Measurements from ENCODE around the gene AIG1.
"Not testable (repeated sequence)": the region's sequence is repeated elsewhere in the genome, so short reads cannot be mapped to it uniquely, and the experiment has no call there.

Gene AIG1

GRCh38 chr6:143264379-143264778, 203.7 kb downstream of the AIG1 start:
- DNase-seq (ENCODE audit: low read depth in 3 of 3, low spot score in 1 of 3): no peak

- no peak for DNase-seq (ENCODE audit: low read depth in 3 of 3, low spot score in 1 of 3)
Measured at GRCh38 chr6:143264986-143265764, 204.5 kb downstream of the AIG1 start.

DNA sequence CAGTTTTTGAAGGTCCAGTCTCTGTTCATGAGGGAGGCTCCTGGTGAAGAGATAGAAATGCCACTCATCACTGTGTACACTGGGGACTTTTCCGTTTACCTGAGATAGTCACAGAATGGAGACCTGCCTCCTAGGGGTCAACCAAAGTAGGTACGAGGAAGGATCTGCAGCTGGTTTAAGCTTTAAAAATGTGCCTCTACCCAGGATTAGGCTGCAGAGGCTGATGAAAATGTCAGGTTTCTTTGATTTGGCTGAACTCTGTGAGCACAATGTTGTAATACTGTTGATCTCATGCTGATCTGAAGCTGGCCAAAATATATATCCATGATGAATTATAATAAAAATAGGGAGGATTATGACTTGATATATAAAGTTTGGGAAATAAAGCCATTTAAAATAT, 207.1 kb downstream of the AIG1 start:
- no peak for DNase-seq (ENCODE audit: low read depth in 3 of 3, low spot score in 1 of 3)

DNA sequence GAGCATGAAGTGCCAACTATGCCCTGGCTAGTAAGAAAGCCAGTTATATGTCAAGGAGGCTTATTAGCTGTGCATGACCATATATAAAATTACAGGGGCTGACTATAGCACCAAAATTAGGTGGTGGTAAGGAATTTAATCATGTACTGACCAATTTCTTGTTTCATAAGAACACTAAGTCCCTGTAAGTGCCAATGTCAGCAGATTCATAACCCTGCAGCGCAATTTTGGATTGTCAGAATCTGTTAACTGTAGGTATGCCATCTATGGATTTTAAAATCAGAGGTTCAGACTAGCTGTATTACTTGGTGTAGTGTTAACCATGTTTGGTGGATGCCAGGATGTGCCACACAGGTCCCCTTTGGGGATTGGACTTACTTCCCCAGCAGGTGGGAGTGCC, 207.8 kb downstream of the AIG1 start:
- DNase-seq (ENCODE audit: low read depth in 3 of 3, low spot score in 1 of 3): no peak

- no peak for DNase-seq (ENCODE audit: low read depth in 3 of 3, low spot score in 1 of 3)
Measured at GRCh38 chr6:143270026-143270425, 209.3 kb downstream of the AIG1 start.

DNA sequence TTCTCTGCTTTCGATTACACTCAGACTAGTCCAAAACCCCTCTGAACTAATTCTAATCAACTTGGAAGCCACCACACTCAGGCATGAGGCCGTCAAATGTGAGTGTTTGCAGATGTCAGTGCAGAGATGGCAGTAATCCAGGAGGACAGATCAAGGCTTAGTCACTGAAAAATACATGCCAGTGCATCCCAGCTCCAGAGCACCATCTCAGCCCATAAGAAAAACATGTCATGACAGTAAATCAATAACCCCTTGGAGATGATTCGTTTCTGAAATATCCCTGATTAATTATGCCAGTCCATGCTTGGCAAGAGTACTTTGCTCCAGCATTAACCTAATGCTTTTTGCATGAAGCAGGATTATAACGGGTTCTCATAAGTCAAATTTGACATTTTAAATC, 210.3 kb downstream of the AIG1 start:
- DNase-seq (ENCODE audit: low read depth in 3 of 3, low spot score in 1 of 3): no peak

DNA sequence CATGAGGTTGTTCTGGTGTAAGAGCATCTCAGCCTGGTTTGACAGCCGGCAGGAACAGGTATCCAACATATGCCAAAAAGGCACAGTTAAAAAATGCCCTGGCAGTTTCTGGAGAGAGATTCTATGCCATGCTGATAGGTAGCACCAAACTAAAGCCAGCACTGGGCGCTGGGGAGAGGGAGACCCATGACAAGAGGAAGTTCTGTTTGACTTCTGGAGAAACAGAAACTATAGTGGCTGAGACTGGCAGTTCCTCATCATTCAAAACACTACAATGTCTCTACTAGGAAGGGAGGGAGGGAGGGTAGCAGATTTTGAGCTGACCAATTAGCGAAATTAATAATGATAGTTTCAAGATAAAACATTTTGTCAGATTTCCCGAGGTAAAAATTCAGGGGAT, 215.7 kb downstream of the AIG1 start:
- no peak for DNase-seq (ENCODE audit: low read depth in 3 of 3, low spot score in 1 of 3)

DNA sequence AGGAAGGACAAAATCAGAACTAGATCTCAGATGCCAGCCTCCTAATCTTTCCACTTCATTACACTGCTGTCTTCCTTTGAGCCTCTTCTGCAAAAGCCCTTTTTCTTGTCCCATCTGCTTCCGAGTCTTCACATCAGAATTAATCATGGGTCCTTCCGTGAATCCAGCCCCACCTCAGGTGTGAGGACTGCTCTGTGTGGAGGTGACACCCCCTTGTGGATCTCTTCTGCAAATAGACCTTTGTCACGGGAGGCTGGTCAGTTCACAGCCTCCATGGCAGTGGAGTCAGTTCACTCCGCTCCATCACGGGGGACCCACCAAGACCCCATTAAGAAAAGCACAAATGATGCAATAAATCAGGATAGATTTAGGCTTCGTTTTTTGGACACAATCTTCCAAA, 218.7 kb downstream of the AIG1 start:
- DNase-seq (ENCODE audit: low read depth in 3 of 3, low spot score in 1 of 3): no peak

GRCh38 chr6:143283887-143284645, 223.4 kb downstream of the AIG1 start:
- no peak for DNase-seq (ENCODE audit: low read depth in 3 of 3, low spot score in 1 of 3)

DNA sequence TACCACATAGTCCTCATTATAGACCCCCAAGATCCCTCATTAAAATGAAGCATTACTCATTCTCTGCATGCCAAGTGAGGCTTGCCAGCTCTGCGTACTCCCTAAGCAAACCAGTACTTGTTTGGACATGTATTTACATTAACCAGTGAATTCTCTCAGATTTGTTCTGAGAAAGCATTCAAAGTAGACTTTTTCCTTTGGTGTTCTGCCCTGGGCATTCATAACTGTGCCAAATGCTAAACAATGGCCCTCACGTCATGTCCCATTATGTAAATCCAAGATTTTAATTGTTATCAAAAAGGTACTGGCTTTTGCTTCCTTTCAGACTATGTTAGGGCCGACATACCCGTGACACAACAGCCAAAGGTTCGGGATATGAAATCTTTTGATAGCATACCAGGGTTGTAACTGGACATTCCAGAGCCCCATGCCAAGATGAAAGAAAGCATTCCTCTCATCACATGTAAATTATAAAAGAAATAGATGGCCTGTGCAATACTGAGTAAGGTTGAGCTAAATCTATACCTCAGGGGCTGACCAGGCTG, 225.6 kb downstream of the AIG1 start:
- no peak for DNase-seq (ENCODE audit: low read depth in 3 of 3, low spot score in 1 of 3)

GRCh38 chr6:143288923-143289322, 228.2 kb downstream of the AIG1 start:
- no peak for DNase-seq (ENCODE audit: low read depth in 3 of 3, low spot score in 1 of 3)

- DNase-seq (ENCODE audit: low read depth in 3 of 3, low spot score in 1 of 3): no peak
Measured at GRCh38 chr6:143290206-143290605, 229.5 kb downstream of the AIG1 start.

DNA sequence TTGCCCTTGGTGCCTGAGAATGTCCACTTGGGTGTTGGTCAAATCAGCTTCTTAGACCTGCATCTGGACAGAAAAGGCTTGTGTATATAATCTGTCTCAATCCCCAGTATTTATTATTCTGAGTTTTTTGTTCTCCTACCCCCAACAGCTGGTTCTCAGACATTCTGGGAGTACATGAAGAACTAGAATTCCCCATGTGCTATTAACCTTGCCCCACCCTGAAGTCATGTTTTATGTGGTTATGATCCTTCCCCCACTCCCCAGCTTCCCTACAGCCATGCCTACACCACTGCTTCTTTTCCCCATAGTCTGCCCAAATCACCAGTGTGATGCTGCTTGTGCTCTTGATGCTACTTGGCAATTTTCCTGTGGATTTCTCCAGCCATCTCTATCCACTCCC, 232.8 kb downstream of the AIG1 start:
- no peak for DNase-seq (ENCODE audit: low read depth in 3 of 3, low spot score in 1 of 3)

DNA sequence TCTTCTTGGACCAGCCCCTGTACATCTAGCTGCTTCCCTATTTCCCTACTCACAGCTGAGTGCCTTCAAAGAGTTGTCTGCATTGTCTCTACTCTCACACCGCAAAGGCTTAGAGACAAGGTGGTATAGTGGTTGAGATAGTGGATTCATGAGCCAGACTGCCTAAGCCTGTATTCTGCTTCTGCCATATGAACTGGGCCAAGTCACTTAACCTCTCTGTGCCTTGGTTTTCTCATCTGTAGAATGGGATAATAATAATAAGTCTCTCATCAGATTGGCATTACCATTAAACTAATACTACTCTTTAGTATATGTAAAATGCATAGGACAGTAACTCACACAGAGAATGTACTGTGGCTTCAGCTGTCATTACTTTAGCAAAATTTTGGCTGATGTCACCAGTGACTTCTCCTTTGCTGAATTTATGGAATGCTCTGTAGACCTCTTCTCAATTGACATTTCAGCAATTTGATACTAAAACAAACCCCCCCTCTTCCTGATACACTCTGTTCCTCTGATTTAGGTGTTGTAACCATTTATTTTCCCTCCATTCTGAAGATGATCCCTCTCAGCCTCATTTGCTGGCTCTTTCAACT, 233.7 kb downstream of the AIG1 start:
- no peak for DNase-seq (ENCODE audit: low read depth in 3 of 3, low spot score in 1 of 3)

DNA sequence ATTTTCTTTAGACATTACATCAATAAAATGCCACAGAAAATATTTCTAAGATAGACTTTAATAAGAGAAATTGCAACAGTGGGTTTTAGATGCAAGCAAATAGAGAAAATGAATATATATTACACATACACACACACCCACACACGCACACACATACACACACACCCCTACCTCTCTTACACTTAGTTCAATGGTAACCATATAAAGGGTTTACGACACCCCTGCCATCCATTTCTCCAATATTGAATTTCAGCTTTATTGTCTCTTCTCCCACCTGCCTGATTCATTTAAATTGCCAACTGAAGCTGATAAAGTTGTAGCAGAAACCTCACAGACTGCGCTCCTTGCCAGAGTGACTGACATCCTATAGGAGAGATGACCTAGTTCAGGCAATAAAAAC, 235.2 kb downstream of the AIG1 start:
- DNase-seq (ENCODE audit: low read depth in 3 of 3, low spot score in 1 of 3): no peak

DNA sequence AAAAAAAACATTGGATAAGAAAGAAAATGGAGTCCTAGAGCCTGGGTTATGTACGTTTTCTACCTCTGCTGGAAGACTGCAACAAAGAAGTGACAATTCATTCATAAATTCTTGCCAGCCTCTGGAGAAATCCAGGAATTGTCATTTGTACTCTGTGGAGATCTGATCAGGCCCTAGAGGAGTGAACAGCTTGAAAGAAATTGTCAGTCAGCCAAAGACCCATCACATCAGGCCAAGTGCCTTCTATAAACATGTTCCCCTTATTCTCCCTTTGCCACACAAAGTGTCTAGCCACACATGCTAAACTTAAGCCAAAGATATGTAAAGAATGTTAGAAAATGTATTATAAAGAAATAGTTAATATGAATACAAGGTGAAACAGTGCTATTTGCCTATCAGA, 237.4 kb downstream of the AIG1 start:
- no peak for DNase-seq (ENCODE audit: low read depth in 3 of 3, low spot score in 1 of 3)

DNA sequence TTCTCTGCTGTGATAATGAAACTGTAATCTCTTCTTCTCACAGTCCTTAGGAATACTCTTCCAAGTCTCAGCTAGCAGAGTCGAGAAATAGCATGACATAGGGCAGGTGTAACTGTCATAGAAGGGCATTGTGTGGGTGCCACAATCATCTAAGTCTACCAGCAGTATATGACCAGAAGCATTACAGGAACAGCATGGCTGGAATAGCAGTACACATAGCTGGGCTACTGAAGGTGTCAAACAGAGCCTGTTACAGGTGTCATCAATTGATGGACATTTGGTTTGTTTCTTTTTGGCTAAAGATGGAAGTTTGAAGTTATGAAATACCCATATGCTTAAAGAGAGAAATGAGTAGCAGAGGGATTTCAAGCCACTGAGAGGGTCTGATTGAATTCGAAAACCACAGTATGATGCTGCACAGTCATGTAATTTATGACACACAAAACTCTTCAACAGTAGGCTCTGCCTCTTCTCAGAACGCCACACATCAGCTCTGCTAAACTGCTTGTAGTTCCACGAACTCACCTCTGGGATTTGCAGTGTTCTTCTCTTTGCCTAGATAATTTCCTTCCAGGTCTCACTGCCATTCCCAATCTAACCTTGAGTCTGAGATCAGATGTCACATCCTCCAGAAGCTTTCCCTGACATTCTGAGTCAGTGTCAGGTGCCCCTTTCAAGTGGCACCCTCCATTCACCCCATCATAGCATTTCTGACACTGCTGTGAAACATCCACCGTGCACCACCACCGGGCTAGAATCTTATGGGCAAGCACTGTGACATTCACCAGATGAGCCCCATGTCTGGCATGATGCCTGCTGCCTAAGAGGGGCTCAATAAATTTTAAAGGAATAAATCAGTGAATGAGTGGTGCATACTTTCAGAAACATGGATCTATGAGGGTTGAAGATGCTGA, 238.8 kb downstream of the AIG1 start:
- DNase-seq (ENCODE audit: low read depth in 3 of 3, low spot score in 1 of 3): no peak

GRCh38 chr6:143301188-143301587, 240.5 kb downstream of the AIG1 start:
- DNase-seq (ENCODE audit: low read depth in 3 of 3, low spot score in 1 of 3): no peak

DNA sequence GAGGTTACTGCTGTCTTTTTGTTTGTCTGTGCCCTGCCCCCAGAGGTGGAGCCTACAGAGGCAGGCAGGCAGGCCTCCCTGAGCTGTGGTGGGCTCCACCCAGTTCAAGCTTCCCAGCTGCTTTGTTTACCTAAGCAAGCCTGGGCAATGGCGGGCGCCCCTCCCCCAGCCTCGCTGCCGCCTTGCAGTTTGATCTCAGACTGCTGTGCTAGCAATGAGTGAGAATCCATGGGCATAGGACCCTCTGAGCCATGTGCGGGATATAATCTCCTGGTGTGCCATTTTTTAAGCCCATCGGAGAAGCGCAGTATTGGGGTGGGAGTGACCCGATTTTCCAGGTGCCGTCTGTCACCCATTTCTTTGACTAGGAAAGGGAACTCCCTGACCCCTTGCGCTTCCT, 247.1 kb downstream of the AIG1 start:
- DNase-seq (ENCODE audit: low read depth in 3 of 3, low spot score in 1 of 3): not testable (repeated sequence)

DNA sequence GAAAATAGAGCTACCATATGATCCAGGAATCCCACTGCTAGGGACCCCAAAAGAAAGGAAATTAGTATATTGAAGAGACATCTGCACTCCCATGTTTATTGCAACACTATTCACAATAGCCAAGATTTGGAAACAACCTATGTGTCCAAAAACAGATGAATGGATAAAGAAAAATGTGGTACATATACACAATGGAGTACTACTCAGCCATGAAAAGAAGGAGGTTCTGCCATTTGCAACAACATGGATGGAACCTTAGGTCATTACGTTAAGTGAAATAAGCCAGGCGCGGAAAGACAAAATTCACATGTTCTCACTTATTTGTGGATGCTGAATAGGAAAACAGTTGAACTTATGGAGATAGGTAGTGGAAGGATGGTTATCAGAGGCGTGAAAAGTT, 252.5 kb downstream of the AIG1 start:
- no peak for DNase-seq (ENCODE audit: low read depth in 3 of 3, low spot score in 1 of 3)

DNA sequence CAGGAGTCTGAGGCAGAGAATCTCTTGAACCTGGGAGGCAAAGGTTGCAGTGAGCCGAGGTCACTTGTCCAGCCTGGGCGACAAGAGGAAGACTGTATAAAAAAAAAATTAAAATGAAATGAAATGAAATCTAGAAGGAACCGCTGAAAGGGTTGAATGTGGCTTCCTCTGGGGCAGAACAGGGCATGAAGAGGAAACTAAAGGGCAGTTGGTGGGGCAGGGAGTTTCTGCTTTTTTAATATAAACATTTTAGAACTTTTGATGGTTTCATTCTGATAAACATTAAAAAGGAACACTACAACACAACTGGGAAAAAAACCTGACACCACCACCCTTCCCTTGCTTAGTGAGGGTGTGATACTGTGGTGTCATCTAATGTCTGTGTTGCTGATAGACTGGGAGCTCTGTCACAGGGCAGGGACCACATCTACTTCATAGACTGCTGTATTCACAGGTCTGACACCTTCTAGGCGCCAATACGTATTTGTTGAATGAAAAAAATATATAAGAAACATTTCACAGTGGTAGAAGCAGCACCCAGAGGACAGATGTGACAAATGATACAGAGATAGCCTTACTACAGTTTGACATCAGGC, 260.9 kb downstream of the AIG1 start:
- DNase-seq (ENCODE audit: low read depth in 3 of 3, low spot score in 1 of 3): no peak
